Measurements from ENCODE around the gene ZNF335. TPM values are rescaled to one million over a fixed set of nuclear protein-coding genes. Genes with fewer than 3 reads are reported as not detected.
A peak's percentile ranks its signal among the peaks of the same experiment; 100 is the strongest.

Gene ZNF335
- total and polyA plus RNA-seq, 2 of the 13 experiments (the other 11 are each of a cell fraction or from before 2014, with no cell fraction given) = 9.7 to 13.7 TPM

DNA sequence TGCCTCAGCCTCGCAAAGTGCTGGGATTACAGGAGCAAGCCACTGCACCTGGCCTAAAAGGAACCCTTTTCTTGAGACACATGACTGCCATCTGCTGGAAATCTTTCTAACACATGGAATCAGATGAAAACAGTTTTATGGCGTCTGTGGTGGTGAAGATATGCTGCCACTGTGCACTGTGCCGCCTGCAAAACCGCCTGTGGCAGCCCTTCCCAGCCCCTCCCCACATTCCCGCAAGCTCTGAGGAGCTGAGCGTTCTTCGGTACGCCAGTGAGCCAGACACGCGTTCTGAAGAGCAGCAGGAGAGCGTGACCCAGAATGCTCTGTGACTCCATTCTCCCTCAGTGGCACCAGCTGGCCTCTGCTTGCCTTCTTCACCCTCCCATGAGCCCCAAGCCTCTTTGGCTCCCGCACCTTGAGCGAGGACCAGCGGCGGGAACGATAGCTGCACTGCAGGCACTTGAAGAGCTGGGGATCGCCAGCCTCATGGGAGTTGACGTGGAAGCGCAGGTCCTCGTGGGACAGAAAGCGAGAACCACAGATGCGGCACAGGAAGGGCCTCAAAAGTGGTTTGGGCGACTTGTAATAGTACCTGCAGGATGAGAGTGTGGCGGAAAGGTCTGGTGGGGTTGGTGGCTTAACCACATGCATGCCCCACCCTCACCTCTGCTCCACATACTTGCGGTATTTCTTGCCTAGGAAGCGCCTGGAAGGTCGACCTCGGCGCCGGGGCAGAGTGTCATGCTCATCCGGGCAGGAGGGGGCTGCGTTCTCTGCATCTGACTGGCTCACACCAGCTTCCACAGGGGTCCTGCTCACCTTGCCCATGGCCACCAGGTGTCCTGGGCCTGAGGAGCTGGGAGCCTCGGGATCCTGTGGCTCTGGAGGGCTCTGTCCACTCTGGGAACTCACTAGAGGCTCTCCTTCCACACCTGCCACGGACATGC, 8.7 kb downstream of the ZNF335 start (continued):
- TF ChIP-seq AKAP8 (CRISPR knock-in tag; IDR thresholded peaks at IDR 0.05) (no peak), CEBPB (IDR thresholded peaks at IDR 0.05; ENCODE audit: borderline replicate concordance, low read depth, low read length) (no peak), ZNF24 (IDR thresholded peaks at IDR 0.05) (no peak), MXI1 (IDR thresholded peaks at IDR 0.05; ENCODE audit: borderline replicate concordance, low read depth, low read length) (no peak), SMC3 (IDR thresholded peaks at IDR 0.05; ENCODE audit: low read length) (peak; percentile 86), CEBPG (CRISPR knock-in tag; IDR thresholded peaks at IDR 0.05) (0 out of 2 replicates have a peak, but pooled peaks have one; percentile 10), RNF2 (conservative IDR thresholded peaks at IDR 0.05; ENCODE audit: low read depth) (no peak), RFX5 (IDR thresholded peaks at IDR 0.05; ENCODE audit: low read depth, low read length) (0 out of 2 replicates have a peak, but pooled peaks have one; percentile 7), ZNF546 (CRISPR knock-in tag; conservative IDR thresholded peaks at IDR 0.05) (no peak), GATA4 (IDR thresholded peaks at IDR 0.05; ENCODE audit: borderline replicate concordance, low read depth) (no peak), DPF2 (CRISPR knock-in tag; IDR thresholded peaks at IDR 0.05; ENCODE audit: borderline replicate concordance, low read depth) (no peak), ZNF33A (CRISPR knock-in tag; IDR thresholded peaks at IDR 0.05; ENCODE audit: borderline replicate concordance) (no peak), TBL1XR1 (IDR thresholded peaks at IDR 0.05; ENCODE audit: borderline replicate concordance, low read length, partially characterized antibody) (no peak), NONO (IDR thresholded peaks at IDR 0.05) (no peak), NONO (CRISPR knock-in tag; conservative IDR thresholded peaks at IDR 0.05) (no peak), ZNF543 (CRISPR knock-in tag; IDR thresholded peaks at IDR 0.05) (no peak), NRL (CRISPR knock-in tag; IDR thresholded peaks at IDR 0.05; ENCODE audit: borderline replicate concordance) (no peak; the same call in 1 of the 2 replicates)

Data from HepG2 (cell line).